ENCODE data around the gene A2ML1. TPM values are rescaled to one million over a fixed set of nuclear protein-coding genes. Genes with fewer than 3 reads are reported as not detected.
A peak's percentile ranks its signal among the peaks of the same experiment; 100 is the strongest.

The A2ML1 gene
- total and polyA plus RNA-seq, 7 donors = 0.09 to 0.28 (median 0.11) TPM; not detected in 4

DNA sequence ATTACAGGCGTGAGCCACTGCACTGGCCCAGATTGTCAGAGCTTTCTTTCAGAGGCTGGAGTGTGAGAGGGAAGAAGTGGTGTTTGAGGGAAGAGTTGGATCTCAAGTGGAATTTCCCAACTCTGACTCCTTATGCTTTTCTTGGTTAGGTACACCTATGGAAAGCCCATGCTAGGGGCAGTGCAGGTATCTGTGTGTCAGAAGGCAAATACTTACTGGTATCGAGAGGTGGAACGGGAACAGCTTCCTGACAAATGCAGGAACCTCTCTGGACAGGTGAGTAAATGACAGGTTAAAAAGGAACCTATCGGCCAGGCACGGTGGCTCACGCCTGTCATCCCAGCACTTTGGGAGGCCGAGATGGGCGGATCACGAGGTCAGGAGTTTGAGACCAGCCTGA lies 14.9 kb downstream of the A2ML1 start:
- H3K4me3 ChIP-seq = no peak overlapping the region
- WGBS, 3 donors = 89 to 94% (median 91%) methylated on average over 9 of the region's 9 CpGs
- DNase-seq (no peak), ATAC-seq (no peak)
- intact Hi-C loops (cut with DNase I) = no loop called here
- no peaks in the 10 kb centered on the region for H3K4me1 ChIP-seq
- TF ChIP-seq, protein P1, sequence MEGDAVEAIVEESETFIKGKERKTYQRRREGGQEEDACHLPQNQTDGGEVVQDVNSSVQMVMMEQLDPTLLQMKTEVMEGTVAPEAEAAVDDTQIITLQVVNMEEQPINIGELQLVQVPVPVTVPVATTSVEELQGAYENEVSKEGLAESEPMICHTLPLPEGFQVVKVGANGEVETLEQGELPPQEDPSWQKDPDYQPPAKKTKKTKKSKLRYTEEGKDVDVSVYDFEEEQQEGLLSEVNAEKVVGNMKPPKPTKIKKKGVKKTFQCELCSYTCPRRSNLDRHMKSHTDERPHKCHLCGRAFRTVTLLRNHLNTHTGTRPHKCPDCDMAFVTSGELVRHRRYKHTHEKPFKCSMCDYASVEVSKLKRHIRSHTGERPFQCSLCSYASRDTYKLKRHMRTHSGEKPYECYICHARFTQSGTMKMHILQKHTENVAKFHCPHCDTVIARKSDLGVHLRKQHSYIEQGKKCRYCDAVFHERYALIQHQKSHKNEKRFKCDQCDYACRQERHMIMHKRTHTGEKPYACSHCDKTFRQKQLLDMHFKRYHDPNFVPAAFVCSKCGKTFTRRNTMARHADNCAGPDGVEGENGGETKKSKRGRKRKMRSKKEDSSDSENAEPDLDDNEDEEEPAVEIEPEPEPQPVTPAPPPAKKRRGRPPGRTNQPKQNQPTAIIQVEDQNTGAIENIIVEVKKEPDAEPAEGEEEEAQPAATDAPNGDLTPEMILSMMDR (IDR thresholded peaks at IDR 0.05) = no peak
- no peak overlapping the region for H3K27ac ChIP-seq
- no peaks in the 10 kb centered on the region for H3K9me3 ChIP-seq
- no peaks in the 10 kb centered on the region for H3K27me3 ChIP-seq (ENCODE audit: insufficient read depth in 3 of 3, low read length in 2 of 3)
- no peaks in the 10 kb centered on the region for H3K36me3 ChIP-seq (ENCODE audit: insufficient read depth in 1 of 2, low read depth in 1 of 2)

DNA sequence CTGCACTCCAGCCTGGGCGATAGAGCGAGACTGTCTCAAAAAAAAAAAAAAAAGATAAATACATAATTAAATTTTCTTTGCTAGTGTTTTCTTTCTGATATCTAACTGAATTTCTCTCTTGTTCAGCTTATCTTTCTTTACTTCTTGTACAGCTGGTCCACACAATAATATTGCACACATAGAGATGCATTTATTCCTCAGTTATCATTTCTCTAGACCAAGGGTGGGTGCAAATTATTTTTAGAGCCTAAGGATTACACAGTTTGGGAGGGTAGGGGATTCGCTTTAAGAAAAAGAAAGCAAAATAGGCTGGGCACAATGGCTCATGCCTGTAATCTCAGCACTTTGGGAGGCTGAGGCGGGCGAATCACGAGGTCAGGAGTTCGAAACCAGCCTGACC lies 17.9 kb downstream of the A2ML1 start:
- ATAC-seq (no peak), DNase-seq (no peak)
- Histone ChIP-seq H3K27me3 (ENCODE audit: insufficient read depth in 3 of 3, low read length in 2 of 3) (no peaks in the 10 kb centered on the region), H3K9me3 (no peaks in the 10 kb centered on the region), H3K27ac (no peak overlapping the region), H3K36me3 (ENCODE audit: insufficient read depth in 1 of 2, low read depth in 1 of 2) (no peaks in the 10 kb centered on the region), H3K4me3 (no peak overlapping the region), H3K4me1 (no peaks in the 10 kb centered on the region)
- TF ChIP-seq, protein P1 (IDR thresholded peaks at IDR 0.05) = no peak
- WGBS, 3 donors = 91 to 96% (median 91%) methylated on average over 7 of the region's 7 CpGs
- intact Hi-C loops (cut with DNase I) = no loop called here

DNA sequence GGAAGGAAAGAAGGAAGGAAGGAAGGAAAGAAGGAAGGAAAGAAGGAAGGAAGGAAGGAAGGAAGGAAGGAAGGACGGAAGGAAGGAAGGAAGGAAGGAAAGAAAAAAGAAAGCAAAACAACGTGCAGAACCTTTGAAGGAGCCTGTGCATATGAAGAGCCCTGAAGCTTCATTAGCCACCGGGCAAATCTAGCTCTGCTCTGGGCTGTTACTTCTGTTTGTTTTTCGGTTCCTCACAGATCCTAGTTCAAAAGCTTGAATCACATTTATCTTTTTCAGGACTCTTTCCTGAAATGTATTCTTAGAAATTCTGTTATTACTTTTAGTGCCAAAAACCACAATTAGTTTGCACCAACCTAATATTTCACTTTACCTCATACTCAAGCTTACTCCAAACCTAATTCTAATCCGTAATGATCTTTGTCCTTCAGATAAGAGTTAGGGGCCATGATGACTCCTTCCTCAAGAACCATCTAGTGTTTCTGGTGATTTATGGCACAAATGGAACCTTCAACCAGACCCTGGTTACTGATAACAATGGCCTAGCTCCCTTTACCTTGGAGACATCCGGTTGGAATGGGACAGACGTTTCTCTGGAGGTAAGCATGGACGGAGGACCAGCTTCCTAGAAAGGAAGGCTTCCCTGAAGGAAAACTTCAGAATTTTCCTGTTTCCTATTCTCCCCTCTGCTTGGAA lies 18.7 kb downstream of the A2ML1 start:
- WGBS, 3 donors = 67 to 69% (median 68%) methylated on average over 7 to 8 of the region's 8 CpGs
- no peak for ATAC-seq
- Histone ChIP-seq H3K27me3 (ENCODE audit: insufficient read depth in 3 of 3, low read length in 2 of 3) (no peaks in the 10 kb centered on the region), H3K4me3 (no peak overlapping the region), H3K27ac (no peak overlapping the region), H3K4me1 (no peaks in the 10 kb centered on the region), H3K9me3 (no peaks in the 10 kb centered on the region), H3K36me3 (ENCODE audit: insufficient read depth in 1 of 2, low read depth in 1 of 2) (no peaks in the 10 kb centered on the region)
- intact Hi-C loops (cut with DNase I) = no loop called here
- TF ChIP-seq, protein P1 (IDR thresholded peaks at IDR 0.05) = no peak
- DNase-seq = no peak

DNA sequence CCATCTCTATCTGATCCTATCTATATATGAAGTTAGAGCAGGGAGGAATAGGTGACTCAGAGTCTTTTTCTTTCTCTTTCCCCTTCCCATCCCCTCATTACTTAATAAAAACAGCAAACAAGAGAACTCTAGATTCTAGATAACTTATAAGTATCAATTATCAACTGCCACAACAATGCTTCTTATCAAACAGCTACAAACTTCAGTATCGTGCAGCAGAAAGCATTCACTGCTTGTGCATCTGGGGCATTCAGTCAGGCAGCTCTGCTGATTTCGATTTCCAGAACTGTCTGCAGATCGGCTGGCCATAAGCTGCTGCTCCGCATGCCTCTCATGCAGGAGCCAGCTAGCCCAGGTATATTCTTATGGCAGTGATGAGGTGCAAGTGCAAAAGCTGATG lies 19.4 kb downstream of the A2ML1 start:
- 84 to 89% (median 84%) methylated on average over 4 of the region's 4 CpGs for WGBS, 3 donors
- H3K36me3 ChIP-seq (ENCODE audit: insufficient read depth in 1 of 2, low read depth in 1 of 2) = no peaks in the 10 kb centered on the region
- ATAC-seq (no peak), DNase-seq (no peak)
- intact Hi-C loops (cut with DNase I) = no loop called here
- no peak overlapping the region for H3K4me3 ChIP-seq
- H3K4me1 ChIP-seq = no peaks in the 10 kb centered on the region
- TF ChIP-seq, protein P1 (IDR thresholded peaks at IDR 0.05) = no peak
- H3K27me3 ChIP-seq (ENCODE audit: insufficient read depth in 3 of 3, low read length in 2 of 3) = no peaks in the 10 kb centered on the region
- no peak overlapping the region for H3K27ac ChIP-seq
- H3K9me3 ChIP-seq = no peaks in the 10 kb centered on the region

DNA sequence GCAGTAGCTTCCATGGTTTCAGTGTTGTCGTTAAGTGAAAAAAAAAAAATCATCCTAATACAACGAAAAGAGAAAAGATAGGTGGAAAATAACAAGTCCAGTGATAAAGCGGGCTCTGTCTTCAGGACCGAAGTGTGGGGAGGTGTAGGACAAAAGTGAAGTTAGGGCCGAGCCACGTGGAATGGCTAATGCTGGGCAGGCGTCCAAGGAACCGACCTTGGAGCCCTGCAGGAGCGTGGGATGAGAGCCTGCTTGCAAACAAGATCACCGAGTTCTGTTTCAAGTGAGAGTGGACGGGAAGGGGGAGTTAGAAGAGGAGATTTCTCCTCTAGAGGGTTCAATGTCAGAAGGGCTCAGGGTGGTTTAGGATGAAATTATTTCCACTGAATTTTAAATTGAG lies 22.2 kb downstream of the A2ML1 start:
- Histone ChIP-seq H3K36me3 (ENCODE audit: insufficient read depth in 1 of 2, low read depth in 1 of 2) (no peaks in the 10 kb centered on the region), H3K27ac (no peak overlapping the region), H3K4me3 (no peak overlapping the region), H3K9me3 (no peaks in the 10 kb centered on the region), H3K4me1 (no peaks in the 10 kb centered on the region), H3K27me3 (ENCODE audit: insufficient read depth in 3 of 3, low read length in 2 of 3) (peaks cover 0 to 5% (median 0%) of the 10 kb centered on the region in 3 donors)
- WGBS, 3 donors = 28 to 38% (median 37%) methylated on average over 11 of the region's 11 CpGs
- ATAC-seq = no peak
- TF ChIP-seq, protein P1 (IDR thresholded peaks at IDR 0.05) = no peak
- DNase-seq = peak in 1 of 2 donors; percentile 37
- intact Hi-C loops (cut with DNase I) = no loop called here
